ENCODE measurements around the gene NRG2. TPM values are rescaled to one million over a fixed set of nuclear protein-coding genes. Genes with fewer than 3 reads are reported as not detected.

The NRG2 gene
- total RNA-seq, 2 experiments from 2014 or later = not detected

DNA sequence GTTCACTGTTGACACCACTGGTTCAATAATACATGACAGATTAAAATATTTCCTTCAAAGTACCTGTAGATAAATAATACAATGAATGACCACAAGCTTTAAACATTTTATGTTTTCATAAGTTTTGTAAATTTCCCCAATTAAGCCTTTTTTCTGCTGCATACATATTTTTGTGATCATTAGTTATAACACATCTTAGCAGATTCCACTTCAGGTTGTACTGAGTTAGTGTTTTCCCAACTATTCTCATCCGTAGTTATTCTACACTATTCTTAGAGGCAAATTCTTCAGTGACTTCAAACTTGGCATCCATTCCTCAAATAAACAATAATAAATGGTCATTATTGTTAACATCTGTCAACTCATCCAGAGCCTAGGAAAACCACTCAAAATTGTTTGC is 100.9 kb downstream of the NRG2 start:
- Mint-ChIP-seq H3K27ac (no peak overlapping the region), H3K9me3 (peaks cover 6% of the 10 kb centered on the region), H3K36me3 (ENCODE audit: low read depth) (no peaks in the 10 kb centered on the region), H3K4me1 (no peaks in the 10 kb centered on the region), H3K4me3 (no peak overlapping the region), H3K27me3 (peaks cover 60% of the 10 kb centered on the region)
- DNase-seq = no peak
- CTCF ChIA-PET = interaction anchor here (1.4 to 3.2 kb wide), 2 partner anchors 27 to 155 kb away, joined by 4 to 20 read pairs; no protein-coding TSS in a partner anchor
- POLR2A ChIA-PET = no interaction called here

- no peak for DNase-seq
- H3K4me3 Mint-ChIP-seq = no peak overlapping the region
- no peaks in the 10 kb centered on the region for H3K36me3 Mint-ChIP-seq (ENCODE audit: low read depth)
- CTCF ChIA-PET = no interaction called here
- peaks cover 4% of the 10 kb centered on the region for H3K4me1 Mint-ChIP-seq
- POLR2A ChIA-PET = no interaction called here
- H3K27me3 Mint-ChIP-seq = peaks cover 30% of the 10 kb centered on the region
- H3K27ac Mint-ChIP-seq = no peak overlapping the region
- H3K9me3 Mint-ChIP-seq = no peaks in the 10 kb centered on the region
Measured at GRCh38 chr5:139930406-139930805, 112.7 kb downstream of the NRG2 start.

DNA sequence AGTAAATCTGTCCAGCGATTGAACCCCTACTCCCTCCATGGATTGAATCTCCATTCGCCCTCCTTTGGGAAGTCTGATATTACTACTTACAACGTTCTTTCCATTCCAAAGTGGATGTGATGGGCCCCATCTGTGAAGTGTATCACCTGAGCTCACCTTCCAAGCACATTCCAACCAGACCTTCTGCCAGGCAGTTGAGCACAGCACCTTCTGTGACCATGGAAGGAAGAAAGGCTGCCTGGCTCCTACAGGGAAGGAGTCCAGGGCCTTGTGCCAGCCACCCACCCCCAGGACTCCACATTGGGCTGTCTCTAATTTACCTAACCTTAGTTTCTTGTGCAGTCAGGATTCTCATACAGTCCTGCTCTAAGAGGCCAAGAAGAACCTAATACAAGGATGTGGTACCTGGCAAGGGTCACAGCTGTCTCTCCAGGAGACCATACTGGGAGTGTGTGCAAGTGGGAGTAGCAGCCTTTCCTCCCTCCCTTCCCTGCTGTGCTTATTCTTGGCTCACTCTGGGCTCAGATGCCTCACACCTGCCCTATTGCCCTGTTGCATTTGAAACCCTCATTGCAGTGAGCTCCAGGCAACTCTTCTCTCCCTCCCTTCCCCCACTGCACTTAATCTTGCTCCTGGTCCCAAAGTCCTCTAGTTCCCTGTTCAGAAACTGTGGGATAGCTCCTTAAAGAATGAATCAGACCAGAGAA is 116.1 kb downstream of the NRG2 start:
- Mint-ChIP-seq H3K27ac (no peak overlapping the region), H3K36me3 (ENCODE audit: low read depth) (no peaks in the 10 kb centered on the region), H3K9me3 (no peaks in the 10 kb centered on the region), H3K4me3 (no peak overlapping the region), H3K27me3 (peaks cover 38% of the 10 kb centered on the region), H3K4me1 (peaks cover 4% of the 10 kb centered on the region)
- CTCF ChIA-PET = no interaction called here
- no peak for DNase-seq
- POLR2A ChIA-PET = no interaction called here

DNA sequence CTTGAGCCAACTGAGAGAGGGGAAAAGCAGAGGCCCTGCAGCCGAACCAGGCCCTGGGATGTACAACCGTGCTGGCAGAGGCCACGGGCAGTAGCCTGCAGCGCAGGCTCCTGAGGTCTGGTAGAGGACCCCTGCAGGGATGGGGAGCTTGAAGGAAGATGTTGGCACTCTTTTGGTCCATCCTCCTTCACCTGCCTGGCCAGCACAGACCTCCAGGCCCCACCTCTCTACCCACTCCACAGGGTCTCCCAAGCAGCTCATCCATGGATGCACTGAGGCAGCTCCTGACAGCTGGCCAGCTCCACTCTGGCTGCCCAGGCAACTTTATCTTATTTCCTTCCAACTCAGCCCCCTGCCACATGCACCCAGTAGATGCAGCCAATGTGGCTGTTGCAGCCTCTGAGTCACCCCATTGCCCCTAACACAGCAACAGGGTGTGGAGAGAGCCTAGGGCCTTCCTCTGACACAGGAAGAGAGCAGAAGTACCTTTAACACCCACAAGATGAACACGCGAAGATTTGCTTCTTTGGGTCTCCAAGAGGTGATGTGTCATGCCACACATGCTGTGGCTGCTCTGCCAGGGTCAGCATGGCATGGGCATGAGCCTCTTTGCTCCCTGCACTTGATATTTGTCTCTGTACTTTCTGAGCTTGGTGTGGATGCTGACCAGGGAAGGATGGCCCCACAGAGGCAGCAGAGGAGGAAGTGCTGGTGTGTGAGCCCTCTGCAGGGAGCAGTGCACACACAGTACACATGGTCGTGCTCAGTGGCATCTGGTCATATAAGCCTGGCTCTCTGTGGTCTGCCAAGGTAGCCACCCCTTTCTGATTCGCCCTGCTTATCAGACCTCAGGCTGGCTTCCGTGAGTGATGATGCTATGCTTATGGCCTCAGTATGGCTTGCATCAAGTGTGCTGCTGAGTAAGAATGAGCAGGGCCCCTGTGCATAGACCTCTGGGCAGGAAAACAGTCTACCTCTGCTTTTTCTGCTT is 117.2 kb downstream of the NRG2 start:
- Mint-ChIP-seq H3K9me3 (no peaks in the 10 kb centered on the region), H3K36me3 (ENCODE audit: low read depth) (no peaks in the 10 kb centered on the region), H3K27ac (no peak overlapping the region), H3K27me3 (peaks cover 41% of the 10 kb centered on the region), H3K4me1 (peaks cover 4% of the 10 kb centered on the region), H3K4me3 (no peak overlapping the region)
- CTCF ChIA-PET = interaction anchor here (1.2 to 2.3 kb wide), 2 partner anchors 43 to 139 kb away, joined by 5 to 9 read pairs; no protein-coding TSS in a partner anchor
- no peak for DNase-seq
- POLR2A ChIA-PET = no interaction called here

GRCh38 chr5:139925216-139925562 is 117.9 kb downstream of the NRG2 start:
- Mint-ChIP-seq H3K9me3 (no peaks in the 10 kb centered on the region), H3K4me1 (peaks cover 4% of the 10 kb centered on the region), H3K4me3 (no peak overlapping the region), H3K27me3 (peaks cover 43% of the 10 kb centered on the region), H3K36me3 (ENCODE audit: low read depth) (no peaks in the 10 kb centered on the region), H3K27ac (no peak overlapping the region)
- ChIA-PET CTCF (interaction anchor here (1.2 to 2.3 kb wide), 2 partner anchors 44 to 138 kb away, joined by 5 to 9 read pairs; no protein-coding TSS in a partner anchor), POLR2A (no interaction called here)
- DNase-seq = no peak

GRCh38 chr5:139924294-139925215 is 118.5 kb downstream of the NRG2 start:
- Mint-ChIP-seq H3K4me1 (peaks cover 4% of the 10 kb centered on the region), H3K27ac (no peak overlapping the region), H3K4me3 (no peak overlapping the region), H3K36me3 (ENCODE audit: low read depth) (no peaks in the 10 kb centered on the region), H3K27me3 (peaks cover 37% of the 10 kb centered on the region), H3K9me3 (no peaks in the 10 kb centered on the region)
- ChIA-PET CTCF (interaction anchor here (1.2 to 2.3 kb wide), 2 partner anchors 44 to 137 kb away, joined by 5 to 9 read pairs; no protein-coding TSS in a partner anchor), POLR2A (no interaction called here)
- no peak for DNase-seq

- H3K4me3 Mint-ChIP-seq = no peak overlapping the region
- ChIA-PET CTCF (interaction anchor here (0.7 kb wide), 1 partner anchor 82 kb away, joined by 3 read pairs; no protein-coding TSS in a partner anchor), POLR2A (no interaction called here)
- H3K36me3 Mint-ChIP-seq (ENCODE audit: low read depth) = no peaks in the 10 kb centered on the region
- H3K27ac Mint-ChIP-seq = no peak overlapping the region
- peaks cover 33% of the 10 kb centered on the region for H3K27me3 Mint-ChIP-seq
- DNase-seq = no peak
- no peaks in the 10 kb centered on the region for H3K4me1 Mint-ChIP-seq
- H3K9me3 Mint-ChIP-seq = no peaks in the 10 kb centered on the region
Measured at GRCh38 chr5:139919308-139919707, 123.8 kb downstream of the NRG2 start.

DNA sequence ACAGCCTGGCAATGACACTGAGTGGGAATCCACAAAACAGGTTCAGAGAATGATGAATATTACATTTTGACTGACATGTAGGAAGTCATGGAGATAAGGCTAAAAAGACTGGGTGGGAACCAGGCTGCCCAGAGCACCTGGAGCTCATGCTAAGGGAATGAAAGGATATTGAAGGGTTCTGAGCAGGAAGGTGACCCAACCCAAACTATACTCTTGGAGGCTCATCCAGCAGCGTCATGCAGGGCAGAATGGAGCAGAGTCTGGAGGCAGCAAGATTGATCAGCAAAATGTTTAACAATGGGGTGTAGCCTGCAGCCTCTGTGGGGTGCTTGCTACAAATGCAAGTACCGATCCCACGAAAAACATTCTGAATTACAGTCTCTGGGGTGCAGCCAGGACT is 127.3 kb downstream of the NRG2 start:
- ChIA-PET CTCF (no interaction called here), POLR2A (no interaction called here)
- no peaks in the 10 kb centered on the region for H3K9me3 Mint-ChIP-seq
- no peaks in the 10 kb centered on the region for H3K4me1 Mint-ChIP-seq
- no peak overlapping the region for H3K27ac Mint-ChIP-seq
- H3K27me3 Mint-ChIP-seq = peaks cover 21% of the 10 kb centered on the region
- DNase-seq = no peak
- H3K4me3 Mint-ChIP-seq = no peak overlapping the region
- H3K36me3 Mint-ChIP-seq (ENCODE audit: low read depth) = no peaks in the 10 kb centered on the region

- H3K27ac Mint-ChIP-seq = no peak overlapping the region
- no peaks in the 10 kb centered on the region for H3K36me3 Mint-ChIP-seq (ENCODE audit: low read depth)
- H3K4me1 Mint-ChIP-seq = no peaks in the 10 kb centered on the region
- CTCF ChIA-PET = interaction anchor here (1.2 kb wide), 1 partner anchor 54 kb away, joined by 5 read pairs; no protein-coding TSS in a partner anchor
- no peak for DNase-seq
- no peaks in the 10 kb centered on the region for H3K9me3 Mint-ChIP-seq
- H3K27me3 Mint-ChIP-seq = peaks cover 18% of the 10 kb centered on the region
- POLR2A ChIA-PET = no interaction called here
- no peak overlapping the region for H3K4me3 Mint-ChIP-seq
Measured at GRCh38 chr5:139915266-139915665, 127.8 kb downstream of the NRG2 start.

- H3K27me3 Mint-ChIP-seq = peaks cover 18% of the 10 kb centered on the region
- H3K9me3 Mint-ChIP-seq = no peaks in the 10 kb centered on the region
- no peaks in the 10 kb centered on the region for H3K4me1 Mint-ChIP-seq
- H3K4me3 Mint-ChIP-seq = no peak overlapping the region
- H3K36me3 Mint-ChIP-seq (ENCODE audit: low read depth) = no peaks in the 10 kb centered on the region
- ChIA-PET POLR2A (no interaction called here), CTCF (interaction anchor here (1.2 kb wide), 1 partner anchor 55 kb away, joined by 5 read pairs; no protein-coding TSS in a partner anchor)
- H3K27ac Mint-ChIP-seq = no peak overlapping the region
- DNase-seq = no peak
Measured at GRCh38 chr5:139914218-139914807, 128.8 kb downstream of the NRG2 start.

- POLR2A ChIA-PET = no interaction called here
- H3K27ac Mint-ChIP-seq = no peak overlapping the region
- H3K4me3 Mint-ChIP-seq = no peak overlapping the region
- no peak for DNase-seq
- no peaks in the 10 kb centered on the region for H3K36me3 Mint-ChIP-seq (ENCODE audit: low read depth)
- CTCF ChIA-PET = no interaction called here
- no peaks in the 10 kb centered on the region for H3K4me1 Mint-ChIP-seq
- peaks cover 18% of the 10 kb centered on the region for H3K27me3 Mint-ChIP-seq
- no peaks in the 10 kb centered on the region for H3K9me3 Mint-ChIP-seq
Measured at GRCh38 chr5:139912804-139913203, 130.3 kb downstream of the NRG2 start.

GRCh38 chr5:139912158-139912557 is 130.9 kb downstream of the NRG2 start:
- ChIA-PET CTCF (no interaction called here), POLR2A (no interaction called here)
- no peaks in the 10 kb centered on the region for H3K4me1 Mint-ChIP-seq
- no peaks in the 10 kb centered on the region for H3K9me3 Mint-ChIP-seq
- no peak for DNase-seq
- H3K27ac Mint-ChIP-seq = no peak overlapping the region
- H3K4me3 Mint-ChIP-seq = no peak overlapping the region
- peaks cover 18% of the 10 kb centered on the region for H3K27me3 Mint-ChIP-seq
- no peaks in the 10 kb centered on the region for H3K36me3 Mint-ChIP-seq (ENCODE audit: low read depth)

Measured in activated CD4-positive, alpha-beta memory T cell treated with anti-CD3 and anti-CD28 coated beads, Interleukin-2, amount 10 ng/mL, durations not matched to agents 7 days and 5 days (primary cell).